WTC11 (cell line): ENCODE measurements around the gene PSMD11.

Source experiments
- FOXP1 ChIP-seq: sonication (generic); formaldehyde crosslinking; IDR thresholded peaks from 2 replicates; pipeline ENCODE4 v1.8.0; 2022; ENCODE audit warnings: missing genetic modification reagents, mild to moderate bottlenecking, moderate library complexity, borderline replicate concordance
- KAT7 ChIP-seq: sonication (generic); formaldehyde crosslinking; IDR thresholded peaks from 2 replicates; pipeline ENCODE4 v1.8.1; 2023; ENCODE audit warnings: missing genetic modification reagents, mild to moderate bottlenecking, borderline replicate concordance
- MAX ChIP-seq: sonication (generic); formaldehyde crosslinking; IDR thresholded peaks from 2 replicates; pipeline ENCODE4 v1.8.0; 2022; ENCODE audit warnings: mild to moderate bottlenecking, missing genetic modification reagents
- NFYB ChIP-seq: sonication (generic); formaldehyde crosslinking; conservative IDR thresholded peaks from 2 replicates; pipeline ENCODE4 v1.8.0; 2022; ENCODE audit warnings: low read depth, missing genetic modification reagents
- NR2C2 ChIP-seq: sonication (generic); formaldehyde crosslinking; IDR thresholded peaks from 2 replicates; pipeline ENCODE4 v1.8.0; 2022; ENCODE audit warnings: mild to moderate bottlenecking, missing genetic modification reagents
- ZBTB43 ChIP-seq: sonication (generic); formaldehyde crosslinking; IDR thresholded peaks from 2 replicates; pipeline ENCODE4 v1.8.1; 2023; ENCODE audit warnings: mild to moderate bottlenecking, missing genetic modification reagents
- TF ChIP-seq, protein P1 (sequence below): sonication (generic); formaldehyde crosslinking; IDR thresholded peaks from 2 replicates; pipeline ENCODE4 v1.8.1; 2022; ENCODE audit warnings: low read depth, mild to moderate bottlenecking, moderate library complexity, missing genetic modification reagents, borderline replicate concordance
- TF ChIP-seq, protein P2 (sequence below): fragments of 200-600 bp; IDR thresholded peaks from 2 replicates; pipeline ENCODE4 v1.8.0; 2022; ENCODE audit warnings: antibody characterized with exemption
- TF ChIP-seq, protein P3 (sequence below): sonication (generic); formaldehyde crosslinking; IDR thresholded peaks from 2 replicates; pipeline ENCODE4 v1.8.1; 2022; ENCODE audit warnings: mild to moderate bottlenecking, missing genetic modification reagents, moderate library complexity, borderline replicate concordance

DNA sequence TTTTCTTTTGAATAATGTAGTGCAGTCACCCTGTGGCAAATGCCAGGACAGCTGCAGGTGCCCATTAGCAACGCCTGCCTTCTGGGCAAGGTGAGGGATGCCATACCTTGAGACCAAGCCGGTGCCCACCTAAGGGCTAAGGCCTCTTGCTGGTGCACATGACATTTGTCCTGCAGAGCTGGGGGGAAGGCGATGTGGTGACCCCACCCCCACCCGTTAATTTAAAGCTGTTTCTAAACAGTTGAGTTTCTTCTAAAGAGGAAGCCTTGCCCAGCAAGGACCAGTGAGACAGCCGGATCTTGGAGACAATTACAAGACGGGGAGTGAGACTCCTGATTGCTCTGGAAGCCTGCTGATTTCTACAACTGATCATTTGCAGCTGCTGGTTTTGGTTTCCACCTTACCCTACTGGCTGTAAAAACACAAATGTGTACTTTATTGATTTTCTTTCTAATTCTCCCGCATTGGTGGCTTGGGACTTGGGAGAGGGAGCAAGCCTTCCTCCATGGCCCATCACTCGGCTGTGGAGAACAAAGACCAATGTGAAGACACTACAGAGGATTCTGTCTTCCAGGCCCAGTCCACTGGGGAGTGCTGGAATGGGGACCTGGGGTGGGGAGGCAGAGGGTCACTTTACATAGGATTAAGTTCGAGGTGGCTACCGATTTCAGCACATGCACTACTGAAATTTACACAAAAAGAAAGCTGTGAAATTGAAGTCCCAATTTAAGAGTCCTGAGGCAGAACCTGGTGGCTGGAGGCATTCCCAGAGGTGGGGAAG, 45.2 kb downstream of the PSMD11 start:
- no peak for TF ChIP-seq FOXP1 (CRISPR knock-in tag)
- no peak for TF ChIP-seq NFYB (CRISPR knock-in tag)
- no peak for TF ChIP-seq KAT7
- TF ChIP-seq, protein P1, sequence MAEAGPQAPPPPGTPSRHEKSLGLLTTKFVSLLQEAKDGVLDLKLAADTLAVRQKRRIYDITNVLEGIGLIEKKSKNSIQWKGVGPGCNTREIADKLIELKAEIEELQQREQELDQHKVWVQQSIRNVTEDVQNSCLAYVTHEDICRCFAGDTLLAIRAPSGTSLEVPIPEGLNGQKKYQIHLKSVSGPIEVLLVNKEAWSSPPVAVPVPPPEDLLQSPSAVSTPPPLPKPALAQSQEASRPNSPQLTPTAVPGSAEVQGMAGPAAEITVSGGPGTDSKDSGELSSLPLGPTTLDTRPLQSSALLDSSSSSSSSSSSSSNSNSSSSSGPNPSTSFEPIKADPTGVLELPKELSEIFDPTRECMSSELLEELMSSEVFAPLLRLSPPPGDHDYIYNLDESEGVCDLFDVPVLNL (CRISPR knock-in tag), result no peak
- no peak for TF ChIP-seq ZBTB43 (CRISPR knock-in tag)
- TF ChIP-seq, protein P2, sequence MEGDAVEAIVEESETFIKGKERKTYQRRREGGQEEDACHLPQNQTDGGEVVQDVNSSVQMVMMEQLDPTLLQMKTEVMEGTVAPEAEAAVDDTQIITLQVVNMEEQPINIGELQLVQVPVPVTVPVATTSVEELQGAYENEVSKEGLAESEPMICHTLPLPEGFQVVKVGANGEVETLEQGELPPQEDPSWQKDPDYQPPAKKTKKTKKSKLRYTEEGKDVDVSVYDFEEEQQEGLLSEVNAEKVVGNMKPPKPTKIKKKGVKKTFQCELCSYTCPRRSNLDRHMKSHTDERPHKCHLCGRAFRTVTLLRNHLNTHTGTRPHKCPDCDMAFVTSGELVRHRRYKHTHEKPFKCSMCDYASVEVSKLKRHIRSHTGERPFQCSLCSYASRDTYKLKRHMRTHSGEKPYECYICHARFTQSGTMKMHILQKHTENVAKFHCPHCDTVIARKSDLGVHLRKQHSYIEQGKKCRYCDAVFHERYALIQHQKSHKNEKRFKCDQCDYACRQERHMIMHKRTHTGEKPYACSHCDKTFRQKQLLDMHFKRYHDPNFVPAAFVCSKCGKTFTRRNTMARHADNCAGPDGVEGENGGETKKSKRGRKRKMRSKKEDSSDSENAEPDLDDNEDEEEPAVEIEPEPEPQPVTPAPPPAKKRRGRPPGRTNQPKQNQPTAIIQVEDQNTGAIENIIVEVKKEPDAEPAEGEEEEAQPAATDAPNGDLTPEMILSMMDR, result no peak
- TF ChIP-seq NR2C2 (CRISPR knock-in tag), result no peak
- TF ChIP-seq, protein P3, sequence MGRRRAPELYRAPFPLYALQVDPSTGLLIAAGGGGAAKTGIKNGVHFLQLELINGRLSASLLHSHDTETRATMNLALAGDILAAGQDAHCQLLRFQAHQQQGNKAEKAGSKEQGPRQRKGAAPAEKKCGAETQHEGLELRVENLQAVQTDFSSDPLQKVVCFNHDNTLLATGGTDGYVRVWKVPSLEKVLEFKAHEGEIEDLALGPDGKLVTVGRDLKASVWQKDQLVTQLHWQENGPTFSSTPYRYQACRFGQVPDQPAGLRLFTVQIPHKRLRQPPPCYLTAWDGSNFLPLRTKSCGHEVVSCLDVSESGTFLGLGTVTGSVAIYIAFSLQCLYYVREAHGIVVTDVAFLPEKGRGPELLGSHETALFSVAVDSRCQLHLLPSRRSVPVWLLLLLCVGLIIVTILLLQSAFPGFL (CRISPR knock-in tag), result no peak
- no peak for TF ChIP-seq MAX (CRISPR knock-in tag)
